Uterus (tissue), 4 donors: Measurements from ENCODE around the gene NOL4L. TPM values are rescaled to one million over a fixed set of nuclear protein-coding genes. Genes with fewer than 3 reads are reported as not detected.
A peak's percentile ranks its signal among the peaks of the same experiment; 100 is the strongest.

ENCODE experiments used
- DNase-seq, 2 donors: peaks; one replicate each; pipeline ENCODE4 v3.0.0-alpha.2; 2019 to 2020
- H3K27ac ChIP-seq, 2 donors: fragments of 200-600 bp; sonication (generic); 1 replicate in 1 of 2; 2 replicates in 1 of 2; pipeline ENCODE4 v1.5.1; 2016 to 2018
- H3K27me3 ChIP-seq, 2 donors: fragments of 200-600 bp; sonication (generic); one replicate each; pipeline ENCODE4 v1.5.1; 2018 to 2019; ENCODE audit warnings: control low read depth in 1 of 2
- H3K36me3 ChIP-seq, 2 donors: fragments of 200-600 bp; sonication (generic); one replicate each; pipeline ENCODE4 v1.5.1; 2019; ENCODE audit warnings: control low read depth in 1 of 2
- H3K4me1 ChIP-seq, 2 donors: fragments of 200-600 bp; sonication (generic); one replicate each; pipeline ENCODE4 v1.5.1; 2018 to 2019; ENCODE audit warnings: control low read depth in 1 of 2
- H3K4me3 ChIP-seq, 2 donors: fragments of 200-600 bp; sonication (generic); 1 replicate in 1 of 2; 2 replicates in 1 of 2; pipeline ENCODE4 v1.5.1; 2018 to 2019; ENCODE audit warnings: mild to moderate bottlenecking in 1 of 2
- H3K9me3 ChIP-seq, 2 donors: fragments of 200-600 bp; sonication (generic); one replicate each; pipeline ENCODE4 v1.5.1; 2019; ENCODE audit warnings: control low read depth in 1 of 2
- CTCF ChIP-seq, 4 experiments: fragments of 200-600 bp in 2 of 4; fragments of 450-650 bp in 2 of 4; sonication (generic) in 2 of 4; IDR thresholded peaks; one replicate each; pipeline ENCODE4 v1.5.1; 2016 to 2019; ENCODE audit warnings: antibody characterized with exemption in 4 of 4, mild to moderate bottlenecking in 2 of 4, moderate library complexity in 1 of 4
- POLR2A ChIP-seq, 2 donors: fragments of 450-650 bp; IDR thresholded peaks; one replicate each; pipeline ENCODE4 v1.6.1; 2016; ENCODE audit warnings: antibody characterized with exemption in 2 of 2, mild to moderate bottlenecking in 1 of 2, moderate library complexity in 1 of 2
- intact Hi-C: fragments of 100-400 bp; cut with DNase I; formaldehyde crosslinking; loops from one replicate; pipeline ENCODE4 v1.15.1; 2023; ENCODE audit warnings: low total_unique reads
- total RNA-seq, 4 donors: library from RNA; depleted of rRNA in 3 of 4; stranded (reverse); fragments of >200 nt in 3 of 4; gene quantifications; one replicate each; pipeline versions ENCODE4 v1.1.0 to v1.2.4, GENCODE V29; 2014 to 2023
- donor health status: DM: yes; HTN: yes; CAD: no.

The NOL4L gene
- total RNA-seq, 4 donors from 2014 or later, result 6.2 to 31.1 (median 9.6) TPM

DNA sequence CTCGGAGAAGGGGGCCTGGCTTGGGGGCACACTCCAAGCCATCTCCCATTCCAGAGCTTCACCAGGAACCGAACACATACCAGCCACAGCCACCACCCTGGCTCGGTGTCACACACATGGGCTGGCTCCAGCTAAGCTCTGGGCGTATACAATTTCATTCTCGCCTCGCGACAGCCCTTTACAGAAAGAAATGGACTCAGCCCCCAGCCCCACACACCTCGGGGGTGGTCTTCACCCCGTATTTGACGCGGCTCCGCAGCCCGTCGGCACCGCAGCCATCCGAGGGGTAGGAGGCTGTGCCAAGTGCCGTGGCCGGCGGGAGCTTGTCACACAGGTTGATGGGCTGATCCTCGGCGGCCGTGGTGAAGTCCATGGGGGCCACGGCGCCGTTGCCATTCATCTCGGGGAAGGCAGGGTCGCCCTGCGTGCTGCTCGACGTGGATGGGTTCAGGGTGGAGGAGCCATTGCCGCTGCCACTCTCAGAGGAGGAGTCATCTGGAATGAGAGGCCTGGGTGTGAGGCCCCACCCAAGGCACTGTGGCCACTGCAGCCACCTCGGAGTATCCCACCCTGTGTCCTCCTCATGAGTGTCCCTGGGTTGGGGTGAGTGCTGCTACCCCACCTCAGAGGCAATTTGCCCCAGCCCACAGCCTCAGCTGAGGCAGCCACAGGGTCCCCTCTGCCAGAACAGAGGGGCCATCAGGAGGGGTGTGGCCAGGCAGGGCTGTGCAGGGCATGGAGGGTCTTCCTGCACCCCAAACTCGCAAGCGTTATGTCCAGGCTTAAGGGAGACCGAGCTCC lies 129.0 kb downstream of the NOL4L start:
- no peaks in the 10 kb centered on the region for H3K9me3 ChIP-seq
- no peaks in the 10 kb centered on the region for H3K36me3 ChIP-seq
- TF ChIP-seq POLR2A (IDR thresholded peaks at IDR 0.05), result no peak
- TF ChIP-seq CTCF (IDR thresholded peaks at IDR 0.05), result no peak
- DNase-seq, result no peak
- peaks cover 0 to 10% of the 10 kb centered on the region in 2 donors for H3K4me1 ChIP-seq
- intact Hi-C loops, result no loop called here
- H3K4me3 ChIP-seq, result no peak overlapping the region
- H3K27me3 ChIP-seq, result no peaks in the 10 kb centered on the region
- H3K27ac ChIP-seq, result peak overlapping the region in 1 of 2 donors; percentile 10

GRCh38 chr20:32455171-32455900 lies 129.8 kb downstream of the NOL4L start:
- Histone ChIP-seq H3K4me3 (no peak overlapping the region), H3K36me3 (no peaks in the 10 kb centered on the region), H3K4me1 (peaks cover 0 to 10% of the 10 kb centered on the region in 2 donors), H3K27ac (no peak overlapping the region), H3K27me3 (no peaks in the 10 kb centered on the region), H3K9me3 (no peaks in the 10 kb centered on the region)
- TF ChIP-seq POLR2A (IDR thresholded peaks at IDR 0.05) (no peak), CTCF (IDR thresholded peaks at IDR 0.05) (no peak)
- no peak for DNase-seq
- intact Hi-C loops, result no loop called here

- no peak overlapping the region for H3K4me3 ChIP-seq
- peaks cover 0 to 10% of the 10 kb centered on the region in 2 donors for H3K4me1 ChIP-seq
- H3K27ac ChIP-seq, result no peak overlapping the region
- H3K27me3 ChIP-seq, result no peaks in the 10 kb centered on the region
- TF ChIP-seq POLR2A (IDR thresholded peaks at IDR 0.05) (no peak), CTCF (IDR thresholded peaks at IDR 0.05) (no peak)
- DNase-seq, result no peak
- intact Hi-C loops, result no loop called here
- H3K36me3 ChIP-seq, result no peaks in the 10 kb centered on the region
- no peaks in the 10 kb centered on the region for H3K9me3 ChIP-seq
Measured at GRCh38 chr20:32454164-32455145, 130.7 kb downstream of the NOL4L start.

DNA sequence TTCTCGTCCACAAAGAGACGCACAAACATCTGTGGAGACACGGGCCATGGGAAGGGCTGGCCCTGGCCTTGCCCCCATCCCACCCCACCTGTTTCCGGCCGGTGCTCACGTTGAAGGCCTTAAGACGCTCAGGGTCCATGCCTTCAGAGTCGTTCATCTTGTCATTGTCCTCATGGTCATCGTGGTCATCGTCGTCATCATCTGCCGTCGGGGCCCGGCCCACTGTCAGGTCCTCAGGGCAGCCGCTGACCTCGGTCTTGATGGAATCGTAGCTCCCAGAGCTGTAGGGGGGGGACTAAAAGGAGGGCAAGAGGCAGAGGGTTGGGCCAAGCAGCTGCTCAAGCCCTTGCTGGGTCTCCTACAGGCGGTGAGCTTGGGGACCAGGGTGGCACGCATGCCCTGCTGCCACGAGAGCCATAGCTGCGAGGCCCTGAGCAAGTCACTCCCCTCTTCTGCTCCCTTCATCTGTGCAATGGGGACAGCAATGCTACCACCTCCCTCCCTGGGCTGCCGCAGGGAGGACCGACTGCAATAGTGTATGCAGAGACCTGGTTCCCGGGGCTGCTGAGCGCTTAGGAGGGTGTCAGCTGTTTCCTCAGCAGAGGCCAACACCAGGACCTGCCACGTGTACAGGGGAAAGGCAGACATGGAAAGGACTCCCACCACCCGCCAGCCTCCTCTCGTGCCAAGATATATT lies 131.5 kb downstream of the NOL4L start:
- TF ChIP-seq POLR2A (IDR thresholded peaks at IDR 0.05), result no peak
- TF ChIP-seq CTCF (IDR thresholded peaks at IDR 0.05), result no peak
- no peak for DNase-seq
- peaks cover 0 to 15% of the 10 kb centered on the region in 2 donors for H3K4me1 ChIP-seq

More for the DNA sequence above, 131.5 kb downstream of the NOL4L start:
- intact Hi-C loops, result no loop called here
- Histone ChIP-seq H3K4me3 (no peak overlapping the region), H3K27ac (no peak overlapping the region), H3K36me3 (no peaks in the 10 kb centered on the region), H3K9me3 (no peaks in the 10 kb centered on the region), H3K27me3 (no peaks in the 10 kb centered on the region)
